OCI-LY7 (cell line): Measurements from ENCODE around the gene CFAP97D2.

Experiments
- CTCF ChIP-seq: fragments of 200-600 bp; sonication (generic); conservative IDR thresholded peaks from 2 replicates; pipeline ENCODE4 v1.5.1; 2014; ENCODE audit warnings: mild to moderate bottlenecking, antibody characterized with exemption, low read length, moderate library complexity, mixed read lengths
- EZH2phosphoT487 ChIP-seq: fragments of 200-600 bp; sonication (generic); IDR thresholded peaks from 2 replicates; pipeline ENCODE4 v1.6.1; 2018; ENCODE audit warnings: low read depth, borderline replicate concordance, mild to moderate bottlenecking, mixed run types, antibody characterized with exemption, low read length, moderate library complexity, mixed read lengths

- TF ChIP-seq CTCF (no peak), EZH2phosphoT487 (no peak)
Measured at GRCh38 chr13:114164681-114165429, 14.2 kb upstream of the CFAP97D2 start.
